HCT116 (cell line): ENCODE measurements around the gene KLK7.

Experiments used
- CEBPB ChIP-seq: IDR thresholded peaks from 2 replicates; pipeline ENCODE4 v1.6.1; 2012; ENCODE audit warnings: low read depth
- CTCF ChIP-seq, 3 experiments: fragments of 200-600 bp in 1 of 3; sonication (generic) in 1 of 3; IDR thresholded peaks in 2 of 3; conservative IDR thresholded peaks in 1 of 3; 2 replicates each; pipeline ENCODE4 v1.5.1; 2012 to 2017; ENCODE audit warnings: low read depth in 2 of 3, low read length in 2 of 3, antibody characterized with exemption in 1 of 3, borderline replicate concordance in 1 of 3, control low read depth in 1 of 3, mild to moderate bottlenecking in 1 of 3, mixed read lengths in 1 of 3, mixed run types in 1 of 3, moderate library complexity in 1 of 3; ENCODE audit not compliant: insufficient read depth in 1 of 3
- EZH2 ChIP-seq: fragments of 200-600 bp; sonication (generic); IDR thresholded peaks from 2 replicates; pipeline ENCODE4 v1.6.1; 2017; ENCODE audit warnings: antibody characterized with exemption, mixed run types
- EZH2phosphoT487 ChIP-seq: fragments of 200-600 bp; IDR thresholded peaks from 2 replicates; pipeline ENCODE4 v1.6.1; 2018; ENCODE audit warnings: antibody characterized with exemption, borderline replicate concordance
- POLR2A ChIP-seq: IDR thresholded peaks from 2 replicates; pipeline ENCODE4 v1.7.0; 2011; ENCODE audit warnings: borderline replicate concordance; ENCODE audit not compliant: insufficient read depth, insufficient read length; ENCODE audit errors: extremely low read depth
- POLR2AphosphoS5 ChIP-seq: IDR thresholded peaks from 2 replicates; pipeline ENCODE4 v1.6.1; 2011; ENCODE audit warnings: mild to moderate bottlenecking, low read depth, low read length, moderate library complexity
- RAD21 ChIP-seq: IDR thresholded peaks from 2 replicates; pipeline ENCODE4 v1.6.1; 2012; ENCODE audit warnings: low read depth, mild to moderate bottlenecking
- REST ChIP-seq: IDR thresholded peaks from 2 replicates; pipeline ENCODE4 v1.6.1; 2012; ENCODE audit warnings: low read depth
- SIN3A ChIP-seq: IDR thresholded peaks from 2 replicates; pipeline ENCODE4 v1.6.1; 2012; ENCODE audit warnings: low read depth
- SP1 ChIP-seq: IDR thresholded peaks from 2 replicates; pipeline ENCODE4 v1.6.1; 2012; ENCODE audit warnings: low read depth
- TCF7L2 ChIP-seq: IDR thresholded peaks from 2 replicates; pipeline ENCODE4 v1.7.0; 2011; ENCODE audit warnings: borderline replicate concordance, inconsistent platforms; ENCODE audit not compliant: insufficient read depth, insufficient read length; ENCODE audit errors: extremely low read depth
- YY1 ChIP-seq: IDR thresholded peaks from 2 replicates; pipeline ENCODE4 v1.6.1; 2011; ENCODE audit warnings: low read length, low read depth, moderate library complexity, mild to moderate bottlenecking; ENCODE audit not compliant: insufficient replicate concordance; ENCODE audit errors: extremely low read depth
- TF ChIP-seq, protein P1 (sequence below): IDR thresholded peaks from 2 replicates; pipeline ENCODE4 v1.6.1; 2012

- TF ChIP-seq CTCF (IDR thresholded peaks at IDR 0.05 in 2 of 3, conservative IDR thresholded peaks at IDR 0.05 in 1 of 3; ENCODE audit: borderline replicate concordance in 1 of 3, insufficient read depth in 1 of 3, low read depth in 2 of 3, low read length in 2 of 3) (no peak), YY1 (no peak), CEBPB (no peak), SP1 (no peak; the same call in 1 of the 2 replicates), SIN3A (no peak), EZH2 (no peak), RAD21 (no peak), POLR2A (no peak), REST (no peak), TCF7L2 (no peak), POLR2AphosphoS5 (no peak), EZH2phosphoT487 (no peak)
- TF ChIP-seq, protein P1, sequence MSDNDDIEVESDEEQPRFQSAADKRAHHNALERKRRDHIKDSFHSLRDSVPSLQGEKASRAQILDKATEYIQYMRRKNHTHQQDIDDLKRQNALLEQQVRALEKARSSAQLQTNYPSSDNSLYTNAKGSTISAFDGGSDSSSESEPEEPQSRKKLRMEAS: peak; percentile 35; the same call in 1 of the 2 replicates
These were observed 8.9 kb upstream of the KLK7 start for GRCh38 chr19:50992666-50993035.
